ENCODE results near the gene LMAN2.

Gene LMAN2

GRCh38 chr5:177327539-177328522 is 23.6 kb downstream of the LMAN2 start:
- DNase-seq (ENCODE audit: low read depth) = no peak

- no peak for DNase-seq (ENCODE audit: low read depth)
Observed at GRCh38 chr5:177325868-177326381, 25.5 kb downstream of the LMAN2 start.

- no peak for DNase-seq (ENCODE audit: low read depth)
Observed at GRCh38 chr5:177320879-177321278, 30.6 kb downstream of the LMAN2 start.

- DNase-seq (ENCODE audit: low read depth) = no peak
Observed at GRCh38 chr5:177319913-177320588, 31.4 kb downstream of the LMAN2 start.

GRCh38 chr5:177317959-177318377 is 33.5 kb downstream of the LMAN2 start:
- DNase-seq (ENCODE audit: low read depth) = peak; percentile 33

- no peak for DNase-seq (ENCODE audit: low read depth)
Observed at GRCh38 chr5:177316005-177316404, 35.5 kb downstream of the LMAN2 start.

GRCh38 chr5:177315411-177315810 is 36.1 kb downstream of the LMAN2 start:
- DNase-seq (ENCODE audit: low read depth) = no peak

- DNase-seq (ENCODE audit: low read depth) = no peak
Observed at GRCh38 chr5:177314376-177315342, 36.8 kb downstream of the LMAN2 start.

GRCh38 chr5:177313561-177314259 is 37.8 kb downstream of the LMAN2 start:
- no peak for DNase-seq (ENCODE audit: low read depth)

GRCh38 chr5:177312649-177313181 is 38.8 kb downstream of the LMAN2 start:
- DNase-seq (ENCODE audit: low read depth) = no peak

- peak; percentile 83 for DNase-seq (ENCODE audit: low read depth)
Observed at GRCh38 chr5:177311723-177312648, 39.5 kb downstream of the LMAN2 start, which contains the start of gene MXD3. MXD3 (minus strand) TSS chr5:177311898; CDS start chr5:177311830, 68 bp downstream.

GRCh38 chr5:177311392-177311722 is 40.1 kb downstream of the LMAN2 start:
- DNase-seq (ENCODE audit: low read depth) = no peak

- DNase-seq (ENCODE audit: low read depth) = no peak
Observed at GRCh38 chr5:177310757-177311391, 40.6 kb downstream of the LMAN2 start.

GRCh38 chr5:177310332-177310731 is 41.1 kb downstream of the LMAN2 start:
- no peak for DNase-seq (ENCODE audit: low read depth)

GRCh38 chr5:177309351-177310191 is 41.9 kb downstream of the LMAN2 start:
- no peak for DNase-seq (ENCODE audit: low read depth)

GRCh38 chr5:177308740-177309139 is 42.7 kb downstream of the LMAN2 start:
- no peak for DNase-seq (ENCODE audit: low read depth)

- DNase-seq (ENCODE audit: low read depth) = no peak
Observed at GRCh38 chr5:177307544-177308363, 43.7 kb downstream of the LMAN2 start.
